HUES64 (cell line): ENCODE data around the gene IL36RN.

ENCODE experiments used
- H3K27ac ChIP-seq: 2 replicates; pipeline ENCODE4 v1.7.0; 2013; ENCODE audit warnings: low read depth, low read length, inconsistent platforms
- H3K27me3 ChIP-seq: 2 replicates; pipeline ENCODE4 v1.6.1; 2013; ENCODE audit warnings: mild to moderate bottlenecking, low read length; ENCODE audit not compliant: insufficient read depth
- H3K36me3 ChIP-seq: 2 replicates; pipeline ENCODE4 v1.6.1; 2013; ENCODE audit warnings: mild to moderate bottlenecking, low read length; ENCODE audit not compliant: insufficient read depth
- H3K4me1 ChIP-seq: 2 replicates; pipeline ENCODE4 v1.6.1; 2013; ENCODE audit warnings: mild to moderate bottlenecking, low read length, moderate library complexity; ENCODE audit not compliant: insufficient read depth
- H3K4me3 ChIP-seq: 2 replicates; pipeline ENCODE4 v1.5.1; 2013; ENCODE audit warnings: mild to moderate bottlenecking, low read length, moderate library complexity
- H3K9ac ChIP-seq: 2 replicates; pipeline ENCODE4 v1.6.1; 2013; ENCODE audit warnings: mild to moderate bottlenecking, low read depth, low read length
- H3K9me3 ChIP-seq: 2 replicates; pipeline ENCODE4 v1.6.1; 2013; ENCODE audit warnings: low read depth, low read length; ENCODE audit not compliant: insufficient read depth
- WGBS: fragments of 150-250, 120-280 bp; methylation state at CpG from one replicate; pipeline ENCODE4 v1.1.7; 2013; ENCODE audit warnings: missing lambda C conversion rate; 5-methylcytosine and 5-hydroxymethylcytosine counted together

Gene IL36RN

GRCh38 chr2:113061896-113062770, 3.1 kb downstream of the IL36RN start:
- no peak overlapping the region for H3K27ac ChIP-seq
- no peak overlapping the region for H3K4me3 ChIP-seq
- no peaks in the 10 kb centered on the region for H3K36me3 ChIP-seq
- H3K9ac ChIP-seq, result no peak overlapping the region
- 93% methylated on average over 18 of the region's 18 CpGs for WGBS
- no peaks in the 10 kb centered on the region for H3K4me1 ChIP-seq
- H3K27me3 ChIP-seq, result peaks cover 3% of the 10 kb centered on the region
- H3K9me3 ChIP-seq, result peaks cover 6% of the 10 kb centered on the region; the same call in 1 of the 2 replicates

- no peak overlapping the region for H3K9ac ChIP-seq
- peaks cover 3% of the 10 kb centered on the region; the same call in 1 of the 2 replicates for H3K27me3 ChIP-seq
- H3K4me3 ChIP-seq, result no peak overlapping the region
- H3K27ac ChIP-seq, result no peak overlapping the region
- H3K36me3 ChIP-seq, result no peaks in the 10 kb centered on the region
- H3K9me3 ChIP-seq, result peaks cover 6% of the 10 kb centered on the region; the same call in 1 of the 2 replicates
- WGBS, result 92% methylated on average over 5 of the region's 5 CpGs
- H3K4me1 ChIP-seq, result no peaks in the 10 kb centered on the region
Measured at GRCh38 chr2:113064281-113064680, 5.3 kb downstream of the IL36RN start.

GRCh38 chr2:113064898-113065297, 5.9 kb downstream of the IL36RN start:
- H3K9me3 ChIP-seq, result peaks cover 6% of the 10 kb centered on the region; the same call in 1 of the 2 replicates
- H3K27ac ChIP-seq, result no peak overlapping the region
- WGBS, result 93% methylated on average over 1 of the region's 1 CpG
- H3K27me3 ChIP-seq, result peaks cover 2% of the 10 kb centered on the region; the same call in 1 of the 2 replicates
- no peak overlapping the region for H3K9ac ChIP-seq
- no peaks in the 10 kb centered on the region for H3K36me3 ChIP-seq
- H3K4me3 ChIP-seq, result no peak overlapping the region
- H3K4me1 ChIP-seq, result no peaks in the 10 kb centered on the region

- Histone ChIP-seq H3K4me3 (no peak within 1 kb of the TSS), H3K27ac (no peak within 1 kb of the TSS), H3K9ac (no peak within 1 kb of the TSS), H3K27me3 (0 out of 2 replicates have a peak, but pooled peaks cover 2% of the 10 kb centered on the region), H3K9me3 (peaks cover 6% of the 10 kb centered on the region; the same call in 1 of the 2 replicates), H3K36me3 (no peaks in the 10 kb centered on the region), H3K4me1 (no peaks in the 10 kb centered on the region)
- WGBS, result 94% methylated on average over 3 of the region's 3 CpGs
Measured at GRCh38 chr2:113067681-113068080, 8.7 kb downstream of the IL36RN start, which contains the start of gene IL1F10. Gene IL1F10 (plus strand): TSS chr2:113067970. CDS start chr2:113072739, 4,769 bp downstream.

GRCh38 chr2:113068249-113068648, 9.3 kb downstream of the IL36RN start:
- Histone ChIP-seq H3K4me3 (no peak overlapping the region), H3K27ac (no peak overlapping the region), H3K9me3 (peaks cover 6% of the 10 kb centered on the region; the same call in 1 of the 2 replicates), H3K36me3 (no peaks in the 10 kb centered on the region), H3K27me3 (0 out of 2 replicates have a peak, but pooled peaks cover 2% of the 10 kb centered on the region), H3K4me1 (no peaks in the 10 kb centered on the region), H3K9ac (no peak overlapping the region)
- 83% methylated on average over 2 of the region's 2 CpGs for WGBS

- Histone ChIP-seq H3K36me3 (no peaks in the 10 kb centered on the region), H3K9ac (no peak overlapping the region), H3K27me3 (0 out of 2 replicates have a peak, but pooled peaks cover 2% of the 10 kb centered on the region), H3K27ac (no peak overlapping the region), H3K4me1 (no peaks in the 10 kb centered on the region), H3K4me3 (no peak overlapping the region), H3K9me3 (peaks cover 6% of the 10 kb centered on the region; the same call in 1 of the 2 replicates)
- WGBS, result 69% methylated on average over 5 of the region's 5 CpGs
Measured at GRCh38 chr2:113068706-113069485, 9.9 kb downstream of the IL36RN start.

GRCh38 chr2:113069676-113070605, 10.9 kb downstream of the IL36RN start:
- no peak overlapping the region for H3K27ac ChIP-seq
- no peaks in the 10 kb centered on the region for H3K4me1 ChIP-seq
- no peak overlapping the region for H3K4me3 ChIP-seq
- H3K36me3 ChIP-seq, result no peaks in the 10 kb centered on the region
- H3K27me3 ChIP-seq, result 0 out of 2 replicates have a peak, but pooled peaks cover 2% of the 10 kb centered on the region
- H3K9me3 ChIP-seq, result peaks cover 4% of the 10 kb centered on the region; the same call in 1 of the 2 replicates
- 93% methylated on average over 4 of the region's 4 CpGs for WGBS
- no peak overlapping the region for H3K9ac ChIP-seq

GRCh38 chr2:113070606-113070975, 11.6 kb downstream of the IL36RN start:
- Histone ChIP-seq H3K4me1 (no peaks in the 10 kb centered on the region), H3K9me3 (no peaks in the 10 kb centered on the region), H3K27me3 (0 out of 2 replicates have a peak, but pooled peaks cover 2% of the 10 kb centered on the region), H3K36me3 (no peaks in the 10 kb centered on the region), H3K27ac (no peak overlapping the region), H3K4me3 (no peak overlapping the region), H3K9ac (no peak overlapping the region)
- 86% methylated on average over 1 of the region's 1 CpG for WGBS

GRCh38 chr2:113072584-113072983, 13.6 kb downstream of the IL36RN start:
- Histone ChIP-seq H3K36me3 (no peaks in the 10 kb centered on the region), H3K4me3 (no peak overlapping the region), H3K27ac (no peak overlapping the region), H3K9ac (no peak overlapping the region), H3K9me3 (no peaks in the 10 kb centered on the region), H3K4me1 (no peaks in the 10 kb centered on the region), H3K27me3 (0 out of 2 replicates have a peak, but pooled peaks cover 2% of the 10 kb centered on the region)
- 52% methylated on average over 4 of the region's 4 CpGs for WGBS

- Histone ChIP-seq H3K27me3 (0 out of 2 replicates have a peak, but pooled peaks cover 2% of the 10 kb centered on the region), H3K27ac (no peak overlapping the region), H3K36me3 (no peaks in the 10 kb centered on the region), H3K4me1 (no peaks in the 10 kb centered on the region), H3K9ac (no peak overlapping the region), H3K4me3 (no peak overlapping the region), H3K9me3 (no peaks in the 10 kb centered on the region)
- WGBS, result 97% methylated on average over 3 of the region's 3 CpGs
Measured at GRCh38 chr2:113073325-113073834, 14.4 kb downstream of the IL36RN start.
